Ramos (cell line): Measurements from ENCODE around the gene HENMT1.
"Not testable (repeated sequence)": the region's sequence is repeated elsewhere in the genome, so short reads cannot be mapped to it uniquely, and the experiment has no call there.

Experiments used
- in situ Hi-C: fragments of 300-500 bp; cut with MboI; formaldehyde crosslinking; loops from one replicate; pipeline ENCODE4 v1.14.3; 2022; ENCODE audit warnings: low sequenced_read_pairs; ENCODE audit not compliant: unreplicated experiment

Gene HENMT1

GRCh38 chr1:108678706-108679105, 17.8 kb upstream of the HENMT1 start:
- in situ Hi-C loops: no loop called here

DNA sequence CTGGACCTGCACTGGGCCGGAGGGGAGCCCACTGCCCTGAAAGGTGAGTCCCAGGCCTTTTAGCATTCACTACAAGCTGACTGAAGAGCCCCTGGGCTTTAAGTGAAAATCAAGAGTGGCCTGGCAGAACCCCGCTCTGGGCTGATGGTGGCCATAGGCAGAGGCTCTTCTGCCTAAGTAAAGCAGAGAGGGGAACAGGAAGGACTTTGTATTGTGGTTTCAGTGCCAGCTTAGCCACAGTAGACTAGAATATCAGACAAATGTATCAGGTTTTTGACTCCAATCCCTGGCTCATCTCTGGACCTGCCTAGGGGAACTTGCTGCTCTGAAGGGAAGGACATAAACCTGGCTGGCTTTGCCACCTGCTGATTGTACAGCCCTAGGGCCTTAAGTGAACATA, 10.2 kb upstream of the HENMT1 start:
- in situ Hi-C loops: no loop called here

- in situ Hi-C loops: no loop called here
These were observed 9.4 kb upstream of the HENMT1 start for GRCh38 chr1:108670131-108670773.

DNA sequence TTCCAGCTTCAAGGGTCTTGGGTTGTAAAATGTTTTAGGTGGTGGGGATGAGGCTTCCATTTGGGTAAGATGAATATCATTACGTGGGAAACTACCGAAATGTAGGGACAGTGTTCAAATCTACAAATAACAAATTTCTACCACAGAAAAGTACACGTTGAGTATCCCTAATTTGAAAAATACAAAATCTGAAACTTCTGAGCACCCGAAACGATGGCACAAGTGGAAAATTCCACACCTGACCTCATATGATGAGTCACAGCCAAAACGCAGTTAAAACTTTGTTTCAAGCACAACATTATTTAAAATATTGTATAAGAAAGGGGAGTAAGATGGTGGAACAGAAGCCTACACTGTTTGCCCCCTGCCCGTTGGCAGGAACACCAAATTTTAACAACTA, 8.8 kb upstream of the HENMT1 start:
- in situ Hi-C loops: no loop called here

DNA sequence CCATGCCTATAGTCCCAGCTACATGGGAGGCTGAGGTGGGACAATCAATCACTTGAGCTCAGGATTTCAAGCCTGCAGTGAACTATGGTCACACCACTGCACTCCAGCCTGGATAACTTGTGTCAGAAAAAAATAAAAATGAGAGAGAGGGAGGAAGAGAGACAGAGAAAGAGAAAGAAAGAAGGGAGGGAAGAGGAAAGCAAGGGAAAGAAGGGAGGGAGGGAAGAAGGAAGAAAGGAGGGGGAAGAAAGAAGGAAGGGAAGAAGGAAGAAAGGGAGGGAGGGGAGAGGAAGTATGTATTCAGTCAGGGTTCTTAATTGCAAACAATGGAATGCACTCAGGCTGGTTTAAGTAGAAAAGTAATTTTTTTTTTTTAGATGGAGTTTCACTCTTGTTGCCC, 7.9 kb upstream of the HENMT1 start:
- in situ Hi-C loops: no loop called here

GRCh38 chr1:108667422-108667821, 6.5 kb upstream of the HENMT1 start:
- in situ Hi-C loops: not testable (repeated sequence)

DNA sequence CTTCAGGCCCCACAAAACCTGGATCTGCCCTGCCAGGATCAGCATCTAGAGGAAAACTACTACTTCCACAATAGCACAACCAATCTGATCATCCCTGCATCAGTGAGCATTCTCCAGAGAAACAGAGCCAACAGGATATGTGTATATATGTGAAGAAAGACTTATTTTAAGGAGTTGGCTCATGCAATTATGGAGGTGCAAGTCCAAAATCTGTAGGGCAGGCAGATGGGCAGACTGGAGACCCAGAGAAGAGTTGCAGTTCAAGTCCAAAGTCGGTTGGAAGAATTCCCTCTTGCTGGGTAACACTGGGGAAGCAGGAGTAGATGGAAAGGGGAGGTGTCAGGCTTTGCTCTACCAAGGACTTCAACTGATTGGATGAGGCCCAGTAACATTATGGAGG, 4.9 kb upstream of the HENMT1 start:
- in situ Hi-C loops: no loop called here

DNA sequence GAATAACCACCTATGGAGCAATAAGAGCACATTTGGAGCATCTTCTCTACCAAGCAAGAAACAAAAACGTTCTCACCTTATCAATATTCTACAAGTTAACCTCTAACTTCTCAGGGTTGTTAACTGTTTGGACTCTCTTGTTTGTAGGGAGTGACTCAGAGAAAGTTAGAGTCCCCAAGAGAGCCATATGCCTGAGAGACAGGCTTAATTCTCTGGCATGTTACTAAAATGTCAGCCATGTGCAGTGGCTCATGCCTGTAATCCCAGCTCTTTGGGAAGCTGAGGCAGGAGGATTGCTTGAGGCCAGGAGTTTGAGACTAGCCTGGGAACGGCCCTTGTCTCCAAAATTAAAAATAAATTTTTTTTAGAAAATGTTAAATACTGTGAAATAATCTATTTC, 4.2 kb upstream of the HENMT1 start:
- in situ Hi-C loops: no loop called here

DNA sequence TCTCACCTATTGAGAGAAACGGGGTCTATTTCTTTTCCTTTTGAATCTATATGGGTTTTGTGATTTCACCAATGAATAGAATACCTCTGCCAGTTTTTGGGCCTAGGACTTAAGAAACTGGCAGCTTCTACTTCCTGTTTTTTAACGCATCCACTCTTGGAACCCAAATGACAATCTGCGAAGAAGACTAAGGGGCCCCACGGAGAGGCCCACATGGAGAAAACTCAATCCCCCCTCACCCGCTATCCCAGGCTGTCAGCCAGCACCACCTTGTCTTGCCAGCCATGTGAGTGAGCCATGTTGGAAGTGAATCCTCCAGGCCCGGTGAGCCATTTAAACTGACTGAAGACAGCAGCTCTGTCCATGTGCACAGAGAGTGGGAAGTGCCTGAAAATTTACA, 3.6 kb upstream of the HENMT1 start:
- in situ Hi-C loops: no loop called here

- in situ Hi-C loops: no loop called here
These were observed 2.2 kb upstream of the HENMT1 start for GRCh38 chr1:108663074-108663473.

GRCh38 chr1:108657356-108658080, 3.4 kb downstream of the HENMT1 start:
- in situ Hi-C loops: no loop called here

DNA sequence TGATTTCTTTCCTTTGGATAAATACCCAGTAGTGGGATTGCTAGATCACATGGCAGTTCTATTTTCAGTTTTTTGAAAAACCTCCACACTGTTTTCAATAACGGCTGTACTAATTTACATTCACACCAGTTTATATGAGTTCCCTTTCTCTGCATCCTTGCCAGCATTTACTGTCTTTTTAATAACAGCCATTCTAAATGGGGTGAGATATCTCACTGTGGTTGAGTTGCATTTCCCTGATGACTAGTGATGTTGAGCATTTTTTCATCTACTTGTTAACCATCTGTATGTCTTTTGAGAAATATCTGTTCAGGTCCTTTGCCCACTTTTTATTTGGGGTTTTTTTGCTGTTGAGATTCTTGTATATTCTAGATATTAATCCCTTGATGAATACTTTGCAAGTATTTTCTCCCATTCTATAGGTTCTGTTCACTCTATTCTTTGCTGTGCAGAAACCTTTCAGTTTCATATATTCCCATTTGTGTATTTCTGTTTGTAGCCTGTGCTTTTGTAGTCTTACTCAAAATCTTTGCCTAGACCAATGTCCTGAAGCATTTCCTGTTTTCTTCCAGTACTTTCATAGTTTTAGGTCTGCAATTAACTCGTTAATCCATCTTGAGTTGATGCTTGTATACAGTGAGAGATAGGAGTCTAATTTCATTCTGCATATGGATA, 7.3 kb downstream of the HENMT1 start:
- in situ Hi-C loops: no loop called here

DNA sequence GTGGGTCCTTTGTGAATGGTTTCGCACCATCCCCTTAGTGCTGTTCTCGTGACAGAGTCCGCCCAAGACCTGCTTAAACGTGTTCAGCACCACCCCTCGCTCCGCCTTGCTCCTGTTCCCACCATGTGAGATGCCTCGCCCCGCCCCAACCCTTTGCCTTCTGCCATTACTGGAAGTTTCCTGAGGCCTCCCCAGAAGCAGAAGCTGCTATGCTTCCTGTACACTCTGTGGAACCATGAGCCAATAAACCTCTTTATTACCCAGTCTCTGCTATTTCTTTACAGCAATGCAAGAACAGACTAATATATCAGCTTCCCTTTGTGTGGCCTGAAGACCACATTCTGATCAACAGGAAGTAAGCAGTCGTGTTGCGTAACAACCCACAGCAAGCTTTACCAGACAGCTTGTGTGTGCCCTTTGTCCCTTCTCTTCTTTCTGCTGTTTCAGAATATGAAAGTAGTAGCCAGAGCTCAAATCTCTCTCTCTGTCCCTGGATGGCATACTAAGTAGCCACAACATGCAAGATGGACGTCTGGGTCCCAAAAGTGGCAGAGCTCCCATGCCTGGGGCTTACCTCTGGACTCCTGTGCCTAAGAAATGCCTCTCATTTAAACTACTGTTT, 14.1 kb downstream of the HENMT1 start:
- in situ Hi-C loops: no loop called here

DNA sequence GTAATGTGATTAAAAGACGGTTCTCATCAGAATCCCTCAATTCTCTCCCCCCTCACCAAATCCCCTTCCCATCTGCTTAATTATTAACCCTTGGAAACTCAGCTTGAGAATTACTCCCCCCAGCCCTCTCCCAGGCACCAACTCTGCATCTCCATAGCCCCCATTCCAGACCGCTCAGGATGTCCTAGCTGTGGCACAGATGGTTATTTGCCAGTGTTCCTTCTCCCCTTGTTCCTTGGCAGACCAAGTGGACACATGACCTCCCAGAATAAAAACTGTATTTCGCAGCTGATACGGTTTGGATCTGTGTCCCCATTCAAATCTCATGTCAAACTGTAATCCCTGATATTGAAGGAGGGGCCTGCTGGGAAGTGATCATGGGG, 14.6 kb downstream of the HENMT1 start:
- in situ Hi-C loops: no loop called here

DNA sequence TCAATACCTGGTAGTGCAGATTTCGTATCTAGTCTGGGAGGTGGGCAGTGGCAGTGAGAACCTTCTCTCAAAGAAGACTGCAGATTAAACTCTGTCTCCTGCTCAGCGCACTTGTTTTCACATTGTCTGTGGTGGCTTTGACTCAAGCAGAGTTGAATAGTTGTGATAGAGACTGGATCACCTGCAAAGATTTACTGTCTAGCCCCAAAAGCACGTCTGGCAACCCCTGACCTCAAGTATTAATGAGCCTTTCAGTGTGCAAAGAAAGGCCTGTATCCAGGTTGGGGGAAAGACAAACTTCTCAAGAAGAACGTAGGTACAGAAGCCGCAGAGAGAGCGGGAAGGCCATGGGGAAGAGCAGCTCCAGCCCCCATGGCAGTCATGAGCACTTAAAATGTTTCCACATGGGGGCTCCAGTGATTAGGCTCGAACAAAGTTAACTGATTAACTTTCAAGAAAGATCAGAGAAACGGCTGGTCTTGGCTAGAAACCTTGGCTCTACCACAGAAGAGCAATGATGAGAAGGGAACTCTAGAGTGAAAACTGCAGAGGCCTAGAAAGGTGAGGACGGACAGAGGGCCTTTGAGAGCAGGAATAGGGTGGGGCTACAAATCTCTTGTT, 15.2 kb downstream of the HENMT1 start:
- in situ Hi-C loops: no loop called here

DNA sequence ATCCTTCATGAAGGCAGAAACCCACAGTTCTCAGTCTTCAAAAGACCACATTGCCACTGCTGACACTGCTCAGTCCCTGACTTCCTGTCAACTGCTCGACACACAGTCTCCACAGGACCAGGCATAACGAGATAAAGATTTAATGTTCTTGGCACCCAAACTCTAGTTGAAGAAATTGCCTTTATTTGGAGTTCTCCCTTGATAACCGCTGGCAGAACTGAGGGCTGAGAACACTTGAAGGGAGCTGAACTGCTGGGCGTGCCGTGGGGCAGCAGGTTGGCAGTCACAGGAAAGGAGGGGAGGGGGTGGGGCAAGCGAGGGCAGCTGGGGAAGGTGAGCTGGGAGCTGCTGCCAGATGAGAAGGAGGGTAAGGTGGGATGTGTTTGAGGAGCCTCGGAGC, 15.9 kb downstream of the HENMT1 start:
- in situ Hi-C loops: no loop called here

- in situ Hi-C loops: no loop called here
These were observed 17.2 kb downstream of the HENMT1 start for GRCh38 chr1:108643492-108644335.

DNA sequence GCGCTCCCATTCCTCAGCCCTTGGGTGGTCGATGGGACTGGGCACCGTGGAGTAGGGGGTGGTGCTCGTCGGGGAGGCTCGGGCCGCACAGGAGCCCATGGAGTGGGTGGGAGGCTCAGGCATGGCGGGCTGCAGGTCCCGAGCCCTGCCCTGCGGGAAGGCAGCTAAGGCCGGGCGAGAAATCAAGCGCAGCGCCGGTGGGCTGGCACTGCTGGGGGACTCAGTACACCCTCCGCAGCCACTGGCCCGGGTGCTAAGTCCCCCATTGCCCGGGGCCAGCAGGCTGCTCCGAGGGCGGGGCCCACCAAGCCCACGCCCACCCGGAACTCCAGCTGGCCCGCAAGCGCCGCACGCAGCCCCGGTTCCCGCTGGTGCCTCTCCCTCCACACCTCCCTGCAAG, 20.0 kb downstream of the HENMT1 start:
- in situ Hi-C loops: not testable (repeated sequence)

GRCh38 chr1:108639899-108640560, 20.9 kb downstream of the HENMT1 start:
- in situ Hi-C loops: no loop called here
